ENCODE results near the gene RNASEH1.
"Not testable (repeated sequence)": the region's sequence is repeated elsewhere in the genome, so short reads cannot be mapped to it uniquely, and the experiment has no call there.

Gene RNASEH1

GRCh38 chr2:3520591-3520990 lies 37.5 kb downstream of the RNASEH1 start:
- TF ChIP-seq CTCF (IDR thresholded peaks at IDR 0.05; ENCODE audit: control insufficient read depth, extremely low read depth, insufficient read depth), result no peak
- no peak overlapping the region for H3K4me3 ChIP-seq (ENCODE audit: low read depth, low read length)

GRCh38 chr2:3519255-3520205 lies 38.6 kb downstream of the RNASEH1 start, which contains the start of gene ADI1:
Gene ADI1 (minus strand): TSS chr2:3519531. CDS start chr2:3519487, 44 bp downstream.
- peak within 1 kb of the TSS; percentile 75 for H3K4me3 ChIP-seq (ENCODE audit: low read depth, low read length)
- DNase-seq (ENCODE audit: low read depth), result no peak
- TF ChIP-seq CTCF (IDR thresholded peaks at IDR 0.05; ENCODE audit: control insufficient read depth, extremely low read depth, insufficient read depth), result no peak

More at GRCh38 chr2:3520591-3520990, 37.5 kb downstream of the RNASEH1 start:
- DNase-seq (ENCODE audit: low read depth), result no peak

GRCh38 chr2:3518496-3519254 lies 39.5 kb downstream of the RNASEH1 start:
- DNase-seq (ENCODE audit: low read depth), result peak; percentile 73
- no peak for TF ChIP-seq CTCF (IDR thresholded peaks at IDR 0.05; ENCODE audit: control insufficient read depth, extremely low read depth, insufficient read depth)
- H3K4me3 ChIP-seq (ENCODE audit: low read depth, low read length), result peak overlapping the region; percentile 75

- no peak for TF ChIP-seq CTCF (IDR thresholded peaks at IDR 0.05; ENCODE audit: control insufficient read depth, extremely low read depth, insufficient read depth)
- H3K4me3 ChIP-seq (ENCODE audit: low read depth, low read length), result peak overlapping the region; percentile 75
- no peak for DNase-seq (ENCODE audit: low read depth)
Observed at GRCh38 chr2:3517948-3518495, 40.1 kb downstream of the RNASEH1 start.

GRCh38 chr2:3516831-3517230 lies 41.3 kb downstream of the RNASEH1 start:
- DNase-seq (ENCODE audit: low read depth), result no peak
- TF ChIP-seq CTCF (IDR thresholded peaks at IDR 0.05; ENCODE audit: control insufficient read depth, extremely low read depth, insufficient read depth), result no peak
- no peak overlapping the region; the same call in 1 of the 2 replicates for H3K4me3 ChIP-seq (ENCODE audit: low read depth, low read length)

GRCh38 chr2:3515438-3515837 lies 42.7 kb downstream of the RNASEH1 start:
- H3K4me3 ChIP-seq (ENCODE audit: low read depth, low read length), result not testable (repeated sequence)

More at GRCh38 chr2:3515438-3515837, 42.7 kb downstream of the RNASEH1 start:
- DNase-seq (ENCODE audit: low read depth), result not testable (repeated sequence)
